ENCODE results near the gene SRCAP. TPM values are rescaled to one million over a fixed set of nuclear protein-coding genes. Genes with fewer than 3 reads are reported as not detected.

SRCAP gene
- total and polyA plus RNA-seq, 2 of the 8 experiments (the other 6 are each of a cell fraction or from before 2014, with no cell fraction given) = 5.5 to 54.3 TPM

GRCh38 chr16:30766933-30767284, 67.9 kb downstream of the SRCAP start (continued):
- TF ChIP-seq, protein P1, sequence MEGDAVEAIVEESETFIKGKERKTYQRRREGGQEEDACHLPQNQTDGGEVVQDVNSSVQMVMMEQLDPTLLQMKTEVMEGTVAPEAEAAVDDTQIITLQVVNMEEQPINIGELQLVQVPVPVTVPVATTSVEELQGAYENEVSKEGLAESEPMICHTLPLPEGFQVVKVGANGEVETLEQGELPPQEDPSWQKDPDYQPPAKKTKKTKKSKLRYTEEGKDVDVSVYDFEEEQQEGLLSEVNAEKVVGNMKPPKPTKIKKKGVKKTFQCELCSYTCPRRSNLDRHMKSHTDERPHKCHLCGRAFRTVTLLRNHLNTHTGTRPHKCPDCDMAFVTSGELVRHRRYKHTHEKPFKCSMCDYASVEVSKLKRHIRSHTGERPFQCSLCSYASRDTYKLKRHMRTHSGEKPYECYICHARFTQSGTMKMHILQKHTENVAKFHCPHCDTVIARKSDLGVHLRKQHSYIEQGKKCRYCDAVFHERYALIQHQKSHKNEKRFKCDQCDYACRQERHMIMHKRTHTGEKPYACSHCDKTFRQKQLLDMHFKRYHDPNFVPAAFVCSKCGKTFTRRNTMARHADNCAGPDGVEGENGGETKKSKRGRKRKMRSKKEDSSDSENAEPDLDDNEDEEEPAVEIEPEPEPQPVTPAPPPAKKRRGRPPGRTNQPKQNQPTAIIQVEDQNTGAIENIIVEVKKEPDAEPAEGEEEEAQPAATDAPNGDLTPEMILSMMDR (IDR thresholded peaks at IDR 0.05; ENCODE audit: control extremely low read depth in 1 of 3, insufficient read depth in 1 of 3, low read depth in 1 of 3, low read length in 3 of 3) = no peak
- TF ChIP-seq CTBP2 (IDR thresholded peaks at IDR 0.05; ENCODE audit: borderline replicate concordance, insufficient read depth, insufficient read length, low read length) (no peak), CHD2 (IDR thresholded peaks at IDR 0.05; ENCODE audit: low read length) (no peak)

Data from H1 (cell line).